OCI-LY7 (cell line): Measurements from ENCODE around the gene COP1.

Experiments used
- CTCF ChIP-seq: fragments of 200-600 bp; sonication (generic); conservative IDR thresholded peaks from 2 replicates; pipeline ENCODE4 v1.5.1; 2014; ENCODE audit warnings: mild to moderate bottlenecking, antibody characterized with exemption, low read length, moderate library complexity, mixed read lengths
- EZH2phosphoT487 ChIP-seq: fragments of 200-600 bp; sonication (generic); IDR thresholded peaks from 2 replicates; pipeline ENCODE4 v1.6.1; 2018; ENCODE audit warnings: low read depth, borderline replicate concordance, mild to moderate bottlenecking, mixed run types, antibody characterized with exemption, low read length, moderate library complexity, mixed read lengths

- TF ChIP-seq CTCF (no peak), EZH2phosphoT487 (no peak)
These were observed 222.3 kb downstream of the COP1 start for GRCh38 chr1:175984813-175985212.
